ENCODE results near the gene IDNK.

Gene IDNK

DNA sequence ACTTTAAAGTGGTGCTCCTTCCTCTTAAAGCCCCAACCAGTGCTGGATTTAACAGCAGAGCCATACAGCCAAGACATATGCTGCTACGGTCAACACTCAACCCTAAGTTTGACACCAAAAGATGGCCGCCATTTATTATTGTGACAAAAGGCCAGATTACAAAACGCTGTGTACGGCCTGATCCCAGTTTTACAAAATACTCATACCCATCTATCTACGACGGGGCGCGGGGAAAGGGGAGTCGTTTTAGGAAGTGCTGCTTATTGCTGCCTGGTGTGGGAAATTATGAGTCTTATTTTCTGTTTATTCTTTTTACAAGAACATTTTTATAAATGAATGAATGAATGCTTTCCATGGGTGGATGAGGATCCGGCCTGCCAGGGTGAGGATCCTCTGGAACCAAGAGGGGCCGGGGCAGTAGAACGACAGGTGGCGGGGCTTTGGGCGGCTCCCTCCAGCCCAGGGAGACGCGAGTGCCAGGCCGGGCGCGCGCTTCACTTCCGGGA is 457 bp upstream of the IDNK start:
- DNase-seq (ENCODE audit: low read depth) = no peak
- H3K4me3 ChIP-seq (ENCODE audit: low read length) = peak overlapping the region; percentile 64

DNA sequence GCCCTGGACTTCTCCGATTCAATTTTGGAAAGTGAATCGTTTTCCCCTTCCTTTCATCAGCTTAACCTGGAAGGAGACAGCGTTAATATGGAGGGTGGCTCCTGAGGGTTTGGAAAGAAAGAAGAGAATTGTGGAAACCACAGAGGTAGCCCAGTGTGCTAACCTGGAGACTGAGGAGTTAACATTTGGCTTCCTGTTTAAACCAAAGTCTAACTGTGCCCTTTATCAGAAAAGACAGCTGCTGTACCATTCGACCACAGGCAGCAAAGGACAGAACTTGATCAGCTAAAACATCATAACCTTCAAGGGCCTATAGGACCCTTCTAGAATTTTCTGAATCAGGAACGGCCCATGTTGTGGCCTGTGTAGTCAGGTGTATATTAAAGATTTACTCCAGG is 735 bp downstream of the IDNK start:
- H3K4me3 ChIP-seq (ENCODE audit: low read length) = peak overlapping the region; percentile 64
- TF ChIP-seq, protein P1, sequence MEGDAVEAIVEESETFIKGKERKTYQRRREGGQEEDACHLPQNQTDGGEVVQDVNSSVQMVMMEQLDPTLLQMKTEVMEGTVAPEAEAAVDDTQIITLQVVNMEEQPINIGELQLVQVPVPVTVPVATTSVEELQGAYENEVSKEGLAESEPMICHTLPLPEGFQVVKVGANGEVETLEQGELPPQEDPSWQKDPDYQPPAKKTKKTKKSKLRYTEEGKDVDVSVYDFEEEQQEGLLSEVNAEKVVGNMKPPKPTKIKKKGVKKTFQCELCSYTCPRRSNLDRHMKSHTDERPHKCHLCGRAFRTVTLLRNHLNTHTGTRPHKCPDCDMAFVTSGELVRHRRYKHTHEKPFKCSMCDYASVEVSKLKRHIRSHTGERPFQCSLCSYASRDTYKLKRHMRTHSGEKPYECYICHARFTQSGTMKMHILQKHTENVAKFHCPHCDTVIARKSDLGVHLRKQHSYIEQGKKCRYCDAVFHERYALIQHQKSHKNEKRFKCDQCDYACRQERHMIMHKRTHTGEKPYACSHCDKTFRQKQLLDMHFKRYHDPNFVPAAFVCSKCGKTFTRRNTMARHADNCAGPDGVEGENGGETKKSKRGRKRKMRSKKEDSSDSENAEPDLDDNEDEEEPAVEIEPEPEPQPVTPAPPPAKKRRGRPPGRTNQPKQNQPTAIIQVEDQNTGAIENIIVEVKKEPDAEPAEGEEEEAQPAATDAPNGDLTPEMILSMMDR (conservative IDR thresholded peaks at IDR 0.05; ENCODE audit: low read depth, low read length) = no peak
- no peak for DNase-seq (ENCODE audit: low read depth)

More for the DNA sequence above, 457 bp upstream of the IDNK start:
- TF ChIP-seq, protein P1 (conservative IDR thresholded peaks at IDR 0.05; ENCODE audit: low read depth, low read length) = no peak

DNA sequence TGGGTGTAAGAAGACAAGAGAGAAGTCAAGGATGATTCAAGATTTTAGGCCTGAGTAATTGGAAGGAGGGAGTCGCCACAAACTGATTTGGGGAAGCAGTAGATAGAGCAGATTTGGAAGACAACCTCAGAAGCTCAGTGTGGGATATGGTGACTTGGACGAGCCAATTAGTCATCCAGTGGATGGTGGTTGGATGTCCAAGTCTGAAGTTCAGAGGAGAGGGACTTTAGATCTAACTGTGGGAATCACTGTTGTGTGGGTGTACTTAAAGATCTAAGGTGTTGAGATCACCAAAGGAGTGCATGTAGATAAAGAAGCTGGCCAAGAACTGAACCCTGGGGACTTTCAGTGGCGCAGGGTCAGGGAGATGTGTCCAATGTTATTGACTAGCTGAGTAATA is 2.2 kb downstream of the IDNK start:
- no peak for DNase-seq (ENCODE audit: low read depth)
- H3K4me3 ChIP-seq (ENCODE audit: low read length) = no peak overlapping the region
- TF ChIP-seq, protein P1 (conservative IDR thresholded peaks at IDR 0.05; ENCODE audit: low read depth, low read length) = no peak

DNA sequence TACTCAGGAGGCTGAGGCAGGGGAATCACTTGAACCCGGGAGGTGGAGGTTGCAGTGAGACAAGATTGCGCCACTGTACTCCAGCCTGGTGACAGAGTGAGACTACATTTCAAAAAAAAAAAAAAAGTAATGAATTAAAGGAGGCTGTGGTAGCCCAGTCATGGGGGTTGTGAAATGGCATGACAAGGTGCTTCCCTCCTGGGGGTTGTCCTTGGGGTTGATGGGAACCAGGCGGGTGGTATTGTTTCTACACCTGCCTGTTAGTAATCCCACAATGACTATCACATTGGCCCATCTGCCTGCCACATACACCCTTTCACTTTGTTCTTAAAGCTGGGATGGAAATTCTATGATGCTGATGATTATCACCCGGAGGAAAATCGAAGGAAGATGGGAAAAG is 5.6 kb downstream of the IDNK start:
- TF ChIP-seq, protein P1 (conservative IDR thresholded peaks at IDR 0.05; ENCODE audit: low read depth, low read length) = no peak
- no peak for DNase-seq (ENCODE audit: low read depth)

DNA sequence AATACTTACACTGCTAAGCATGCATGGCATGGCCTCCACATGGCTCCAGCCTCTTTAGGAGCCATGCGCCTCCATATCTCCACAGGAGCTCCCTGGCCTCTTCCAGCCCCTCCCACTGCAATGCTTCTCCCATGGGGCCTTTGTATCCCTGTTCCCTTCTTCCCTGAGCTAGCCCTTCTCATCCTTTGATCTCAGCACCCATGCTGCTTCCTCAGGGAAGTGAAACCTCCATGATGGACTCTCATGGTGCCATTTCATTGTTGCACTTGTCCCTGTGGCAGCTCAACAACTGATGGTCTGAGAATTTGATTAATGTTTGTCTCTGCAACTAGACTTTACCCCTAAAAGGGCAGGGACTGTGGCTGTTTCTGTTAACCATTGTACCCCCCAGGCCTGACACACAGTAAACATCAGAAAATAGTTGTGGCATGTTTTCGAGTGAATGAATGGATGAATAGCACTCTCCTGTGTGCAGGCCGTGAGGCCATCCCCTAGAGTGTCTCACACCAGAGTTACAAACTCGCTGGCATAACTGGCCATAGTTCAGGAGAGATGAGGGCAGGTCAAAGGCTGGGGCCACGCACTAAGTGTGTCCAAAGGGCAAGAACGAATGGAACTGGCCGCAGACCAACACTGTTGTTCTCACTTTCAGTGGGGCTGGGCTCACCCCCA is 6.6 kb downstream of the IDNK start:
- TF ChIP-seq, protein P1 (conservative IDR thresholded peaks at IDR 0.05; ENCODE audit: low read depth, low read length) = no peak
- no peak overlapping the region for H3K4me3 ChIP-seq (ENCODE audit: low read length)
- DNase-seq (ENCODE audit: low read depth) = no peak

More for the DNA sequence above, 5.6 kb downstream of the IDNK start:
- H3K4me3 ChIP-seq (ENCODE audit: low read length) = no peak overlapping the region

DNA sequence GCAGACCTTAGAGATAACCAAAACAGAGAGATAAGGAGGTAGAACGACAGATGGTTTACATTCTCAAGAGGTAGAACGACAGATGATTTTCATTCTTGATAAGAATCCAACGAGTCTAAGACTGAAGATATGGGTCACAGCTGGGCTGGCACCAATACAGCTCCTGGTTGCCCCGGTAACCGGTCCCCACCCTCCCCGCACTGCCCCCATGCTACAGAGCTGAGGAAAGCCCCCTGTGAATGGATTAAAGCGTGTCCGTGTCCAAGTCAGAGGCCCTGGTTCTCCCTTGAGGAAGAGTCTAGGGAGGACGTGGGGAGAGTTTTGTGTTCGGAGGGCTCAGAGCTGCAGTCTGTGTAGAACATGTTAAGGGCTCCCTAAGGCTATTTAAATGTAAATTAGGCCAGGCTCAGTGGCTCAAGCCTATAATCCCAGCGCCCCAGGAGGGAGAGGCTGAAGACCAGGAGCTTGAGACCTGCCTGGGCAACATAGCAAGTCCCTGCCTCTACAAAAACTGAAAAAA is 8.1 kb downstream of the IDNK start:
- H3K4me3 ChIP-seq (ENCODE audit: low read length) = no peak overlapping the region
- DNase-seq (ENCODE audit: low read depth) = no peak
- TF ChIP-seq, protein P1 (conservative IDR thresholded peaks at IDR 0.05; ENCODE audit: low read depth, low read length) = no peak

DNA sequence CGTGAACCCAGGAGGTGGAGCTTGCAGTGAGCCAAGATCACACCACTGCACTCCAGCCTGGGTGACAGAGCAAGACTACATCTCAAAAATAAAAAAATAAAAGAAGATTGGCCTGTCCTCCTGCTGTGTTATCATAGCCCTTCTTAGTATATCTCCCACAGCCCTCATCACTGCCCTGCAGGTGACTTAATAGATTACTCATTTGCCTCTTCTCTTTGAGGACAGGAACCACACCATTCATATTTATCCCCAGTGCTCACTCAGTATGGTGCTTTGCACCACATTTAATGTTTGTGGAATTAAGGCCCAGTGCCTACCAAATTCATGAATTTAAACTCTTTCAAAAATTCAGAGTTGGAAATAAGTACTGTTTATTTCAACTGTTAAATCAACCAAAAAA is 10.3 kb downstream of the IDNK start:
- TF ChIP-seq, protein P1 (conservative IDR thresholded peaks at IDR 0.05; ENCODE audit: low read depth, low read length) = no peak
- no peak for DNase-seq (ENCODE audit: low read depth)
- no peak overlapping the region for H3K4me3 ChIP-seq (ENCODE audit: low read length)
